ENCODE data around the gene MANBA. TPM values are rescaled to one million over a fixed set of nuclear protein-coding genes. Genes with fewer than 3 reads are reported as not detected.

Gene MANBA
- total RNA-seq, 2 experiments from 2014 or later = 9.8 to 11.0 TPM

DNA sequence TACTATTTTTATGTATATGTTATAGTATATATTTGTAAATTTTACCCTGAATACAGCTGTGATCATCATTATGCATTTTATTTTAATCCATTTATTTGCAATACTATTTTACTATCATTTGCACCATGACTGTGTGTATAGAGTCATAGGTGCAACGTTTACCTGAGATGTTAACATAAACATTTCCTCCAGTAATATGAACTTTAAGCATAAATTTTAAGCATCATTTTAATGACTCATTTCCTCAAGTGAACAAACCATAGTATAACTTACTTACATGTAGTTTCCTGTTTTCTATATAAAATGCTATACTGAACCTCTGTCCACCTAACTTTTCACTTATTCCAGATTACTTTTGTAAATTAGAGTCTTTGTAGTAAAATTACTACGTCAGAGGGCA lies 166.8 kb downstream of the MANBA start:
- CTCF ChIA-PET = no interaction called here
- Mint-ChIP-seq H3K36me3 (ENCODE audit: low read depth) (peaks cover 85% of the 10 kb centered on the region), H3K4me1 (ENCODE audit: low read depth) (peaks cover 89% of the 10 kb centered on the region), H3K27me3 (ENCODE audit: low read depth) (no peaks in the 10 kb centered on the region), H3K27ac (peak overlapping the region; percentile 82), H3K4me3 (no peak overlapping the region), H3K9me3 (no peaks in the 10 kb centered on the region)
- DNase-seq = no peak
- intact Hi-C loops (cut with micrococcal nuclease) = no loop called here

DNA sequence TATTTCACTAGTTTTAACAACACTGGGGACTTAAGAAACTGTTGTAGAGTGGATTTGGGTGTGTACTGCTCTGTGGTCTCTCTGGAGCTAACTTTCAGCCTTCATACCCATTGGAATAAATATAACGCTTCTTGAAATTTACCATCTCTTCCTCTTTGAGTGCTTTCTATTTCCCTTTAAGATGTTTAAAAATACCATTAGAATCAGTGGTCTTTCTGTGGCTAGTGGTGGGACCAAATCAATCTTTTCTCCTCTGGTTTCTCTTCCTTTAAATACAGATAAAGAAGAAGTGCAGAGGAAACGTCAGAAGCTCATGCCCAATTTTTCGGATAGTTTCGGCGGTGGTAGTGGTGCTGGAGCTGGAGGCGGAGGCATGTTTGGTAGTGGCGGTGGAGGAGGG lies 167.6 kb downstream of the MANBA start:
- CTCF ChIA-PET = no interaction called here
- Mint-ChIP-seq H3K4me3 (no peak overlapping the region), H3K27me3 (ENCODE audit: low read depth) (no peaks in the 10 kb centered on the region), H3K36me3 (ENCODE audit: low read depth) (peaks cover 80% of the 10 kb centered on the region), H3K4me1 (ENCODE audit: low read depth) (peaks cover 87% of the 10 kb centered on the region), H3K27ac (peak overlapping the region; percentile 76), H3K9me3 (no peaks in the 10 kb centered on the region)
- no peak for DNase-seq
- intact Hi-C loops (cut with micrococcal nuclease) = no loop called here

DNA sequence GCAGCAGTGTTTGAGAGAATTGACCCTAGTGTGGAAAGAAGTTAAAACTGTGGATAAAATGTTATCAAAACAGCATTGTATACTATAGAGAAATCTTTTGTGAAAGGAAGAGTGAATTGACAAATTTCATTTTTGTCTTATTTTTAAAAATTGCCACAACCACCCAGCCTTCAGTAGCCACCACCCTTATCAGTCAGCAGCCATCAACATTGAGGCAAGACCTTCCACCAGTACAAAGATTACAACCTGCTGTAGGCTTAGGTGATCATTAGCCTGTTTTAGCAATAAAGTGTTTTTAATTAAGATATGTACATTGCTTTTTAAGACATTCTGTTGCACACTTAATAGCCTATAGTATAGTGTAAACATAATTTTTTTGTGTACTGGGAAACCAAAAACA lies 168.5 kb downstream of the MANBA start:
- CTCF ChIA-PET = no interaction called here
- H3K27ac Mint-ChIP-seq = peak overlapping the region; percentile 76
- no peaks in the 10 kb centered on the region for H3K27me3 Mint-ChIP-seq (ENCODE audit: low read depth)
- intact Hi-C loops (cut with micrococcal nuclease) = no loop called here
- no peak for DNase-seq
- peaks cover 87% of the 10 kb centered on the region for H3K4me1 Mint-ChIP-seq (ENCODE audit: low read depth)
- no peaks in the 10 kb centered on the region for H3K9me3 Mint-ChIP-seq
- peaks cover 80% of the 10 kb centered on the region for H3K36me3 Mint-ChIP-seq (ENCODE audit: low read depth)
- no peak overlapping the region for H3K4me3 Mint-ChIP-seq

DNA sequence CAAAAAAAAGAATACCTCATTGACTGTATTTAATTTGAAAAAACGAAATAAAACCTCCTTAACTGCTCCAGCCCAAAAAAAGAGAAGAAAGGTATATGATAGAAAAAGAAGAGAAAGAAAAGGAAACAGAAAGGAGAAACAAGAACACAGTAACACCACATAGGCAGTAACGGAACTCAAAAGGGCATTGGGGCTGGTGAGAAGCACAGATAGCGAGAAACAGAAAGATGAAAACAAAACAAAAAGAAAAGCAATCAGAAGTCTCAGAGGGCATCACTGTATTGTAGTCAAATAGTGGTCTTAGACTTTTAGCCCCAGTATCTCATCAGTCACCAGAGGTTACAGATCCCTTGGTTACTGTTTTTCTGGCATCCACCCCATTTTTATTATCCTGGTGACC lies 171.0 kb downstream of the MANBA start:
- H3K36me3 Mint-ChIP-seq (ENCODE audit: low read depth) = peaks cover 81% of the 10 kb centered on the region
- peak overlapping the region; percentile 9 for H3K27ac Mint-ChIP-seq
- CTCF ChIA-PET = no interaction called here
- H3K27me3 Mint-ChIP-seq (ENCODE audit: low read depth) = no peaks in the 10 kb centered on the region
- no peak overlapping the region for H3K4me3 Mint-ChIP-seq
- intact Hi-C loops (cut with micrococcal nuclease) = no loop called here
- no peaks in the 10 kb centered on the region for H3K9me3 Mint-ChIP-seq
- DNase-seq = no peak
- peaks cover 94% of the 10 kb centered on the region for H3K4me1 Mint-ChIP-seq (ENCODE audit: low read depth)

DNA sequence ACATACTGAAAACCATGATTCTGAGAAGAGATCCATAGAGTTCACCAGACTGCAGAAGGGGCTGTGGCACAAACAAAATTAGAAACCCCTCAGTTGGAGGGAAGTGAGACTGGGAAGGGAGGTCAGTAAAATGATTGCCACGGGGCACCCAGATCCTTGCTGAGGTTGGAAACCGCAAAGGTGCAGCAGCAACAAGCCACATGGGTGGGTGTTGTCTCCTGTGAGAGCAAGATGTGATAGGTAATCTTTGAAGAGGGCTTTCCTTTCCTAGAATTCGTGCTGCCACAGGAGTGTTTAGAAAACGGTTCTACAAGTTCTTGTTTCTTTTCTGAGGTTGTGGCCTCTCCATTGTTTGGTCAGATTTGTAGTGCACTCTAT lies 174.1 kb downstream of the MANBA start:
- Mint-ChIP-seq H3K4me3 (no peak overlapping the region), H3K36me3 (ENCODE audit: low read depth) (peaks cover 74% of the 10 kb centered on the region), H3K4me1 (ENCODE audit: low read depth) (peaks cover 80% of the 10 kb centered on the region), H3K27me3 (ENCODE audit: low read depth) (no peaks in the 10 kb centered on the region), H3K9me3 (no peaks in the 10 kb centered on the region), H3K27ac (peak overlapping the region; percentile 78)
- CTCF ChIA-PET = no interaction called here
- peak; percentile 44 for DNase-seq
- intact Hi-C loops (cut with micrococcal nuclease) = no loop called here

DNA sequence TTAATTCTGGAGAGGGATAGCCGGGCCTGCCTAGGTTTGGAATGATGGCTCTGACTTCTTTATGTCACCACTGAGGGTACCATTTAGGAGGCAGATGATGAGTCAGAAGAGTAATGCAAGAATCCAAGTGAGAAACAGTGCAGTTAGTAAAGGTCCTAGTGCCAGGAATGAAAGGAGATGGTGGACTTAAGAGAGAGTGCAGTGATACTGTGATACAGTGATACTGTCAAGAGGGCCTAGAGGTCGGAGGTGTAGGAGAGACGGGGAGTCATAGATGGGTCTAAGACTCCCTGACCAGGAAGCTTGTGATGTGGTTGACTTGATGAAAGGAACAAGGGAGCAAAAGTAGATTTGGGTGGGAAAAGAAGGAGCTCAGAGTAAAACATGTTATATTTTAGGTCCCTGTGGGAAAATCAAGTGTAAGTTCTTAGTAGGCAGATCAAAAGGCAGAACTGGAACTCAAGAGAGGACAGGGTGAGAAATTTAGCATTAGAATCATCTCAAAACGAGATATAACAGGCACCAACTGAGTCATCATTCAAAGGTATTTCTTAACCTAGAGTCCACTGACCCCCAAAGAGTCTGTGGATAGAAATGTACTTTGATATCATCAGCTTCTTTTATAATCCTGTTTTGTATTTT lies 174.6 kb downstream of the MANBA start:
- intact Hi-C loops (cut with micrococcal nuclease) = no loop called here
- DNase-seq = no peak
- Mint-ChIP-seq H3K4me1 (ENCODE audit: low read depth) (peaks cover 77% of the 10 kb centered on the region), H3K4me3 (no peak overlapping the region), H3K27ac (peak overlapping the region; percentile 78), H3K9me3 (no peaks in the 10 kb centered on the region), H3K27me3 (ENCODE audit: low read depth) (no peaks in the 10 kb centered on the region), H3K36me3 (ENCODE audit: low read depth) (peaks cover 71% of the 10 kb centered on the region)
- CTCF ChIA-PET = interaction anchor here (1.1 kb wide), 1 partner anchor 30 kb away, joined by 3 read pairs; no protein-coding TSS in a partner anchor

DNA sequence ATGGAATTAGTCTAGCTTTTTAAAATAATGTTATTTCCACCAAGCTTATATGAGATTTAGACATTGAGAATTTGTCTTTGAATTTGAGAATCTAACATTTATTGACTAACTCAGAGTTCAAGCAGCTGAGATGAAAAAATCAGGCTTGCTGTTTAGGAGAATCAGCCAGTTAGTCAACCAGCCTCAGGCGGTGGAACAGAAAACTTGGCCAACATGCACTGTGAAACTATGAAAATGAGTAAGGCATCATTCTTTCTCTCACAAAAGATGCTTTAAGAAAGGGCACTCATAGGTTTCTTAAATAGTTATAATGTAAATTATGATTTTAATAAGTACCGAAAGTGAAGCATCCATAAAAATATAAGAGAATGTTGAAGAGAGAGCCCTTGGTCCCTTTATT lies 175.4 kb downstream of the MANBA start:
- H3K36me3 Mint-ChIP-seq (ENCODE audit: low read depth) = peaks cover 66% of the 10 kb centered on the region
- H3K27me3 Mint-ChIP-seq (ENCODE audit: low read depth) = no peaks in the 10 kb centered on the region
- intact Hi-C loops (cut with micrococcal nuclease) = loop anchor here (1.0 to 2.0 kb wide), 3 partner anchors 13 to 27 kb away; no protein-coding TSS in a partner anchor
- peak overlapping the region; percentile 78 for H3K27ac Mint-ChIP-seq
- CTCF ChIA-PET = interaction anchor here (0.7 to 1.2 kb wide), 3 partner anchors 20 to 424 kb away, joined by 3 to 4 read pairs (median 3); no protein-coding TSS in a partner anchor
- H3K4me1 Mint-ChIP-seq (ENCODE audit: low read depth) = peaks cover 72% of the 10 kb centered on the region
- H3K4me3 Mint-ChIP-seq = no peak overlapping the region
- peak; percentile 60 for DNase-seq
- no peaks in the 10 kb centered on the region for H3K9me3 Mint-ChIP-seq

DNA sequence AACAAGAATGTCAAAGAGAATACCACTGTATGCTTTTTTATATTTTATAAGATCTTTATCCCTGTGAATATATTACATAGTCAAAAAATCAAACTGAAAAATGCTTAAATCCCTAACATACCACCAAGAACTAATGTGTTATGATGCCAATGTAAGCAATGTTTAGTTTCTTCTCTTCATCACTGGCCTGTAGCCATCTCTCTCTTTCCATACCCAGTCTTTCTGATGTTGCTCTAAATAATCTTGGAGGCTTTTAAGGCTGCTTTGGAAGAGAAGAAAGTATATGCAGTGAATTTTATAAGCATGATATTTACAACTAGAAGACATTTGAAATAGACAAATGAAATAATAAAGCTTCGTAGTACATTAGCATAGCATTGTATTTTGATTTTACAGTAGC lies 176.7 kb downstream of the MANBA start:
- intact Hi-C loops (cut with micrococcal nuclease) = loop anchor here (2.0 kb wide), 1 partner anchor 15 kb away; no protein-coding TSS in a partner anchor
- H3K9me3 Mint-ChIP-seq = no peaks in the 10 kb centered on the region
- H3K4me3 Mint-ChIP-seq = no peak overlapping the region
- H3K4me1 Mint-ChIP-seq (ENCODE audit: low read depth) = peaks cover 71% of the 10 kb centered on the region
- CTCF ChIA-PET = no interaction called here
- H3K36me3 Mint-ChIP-seq (ENCODE audit: low read depth) = peaks cover 64% of the 10 kb centered on the region
- H3K27me3 Mint-ChIP-seq (ENCODE audit: low read depth) = no peaks in the 10 kb centered on the region
- no peak for DNase-seq
- H3K27ac Mint-ChIP-seq = no peak overlapping the region

Other genes with a start within 250 kb of the MANBA start
- 100 to 1,000 TPM; 447 to 450 TPM for gene UBE2D3, start 66.6 kb upstream of the MANBA start, total RNA-seq
- 10 to 100 TPM; 25.1 to 25.7 TPM for gene CISD2, start 108.0 kb upstream of the MANBA start, total RNA-seq